ENCODE measurements around the gene MYL12B. TPM values are rescaled to one million over a fixed set of nuclear protein-coding genes. Genes with fewer than 3 reads are reported as not detected.
"Not testable (repeated sequence)": the region's sequence is repeated elsewhere in the genome, so short reads cannot be mapped to it uniquely, and the experiment has no call there.

The MYL12B gene
- total RNA-seq, 1 experiment from 2014 or later = 420 TPM

GRCh38 chr18:3219631-3220335 is 42.1 kb upstream of the MYL12B start, which contains the start of gene MYOM1:
Gene MYOM1, minus strand, starts transcription at chr18:3219968. Its CDS starts 4,745 bp downstream, at chr18:3215223.
- intact Hi-C loops (cut with micrococcal nuclease; ENCODE audit: unreplicated experiment) (loop anchor here (10.0 kb wide), 1 partner anchor 175 kb away; no protein-coding TSS in a partner anchor), in situ Hi-C loops (cut with HindIII; ENCODE audit: low pct_unique_long_range_greater_than_20kb, low sequenced_read_pairs) (no loop called here)
- H3K9me3 ChIP-seq (ENCODE audit: control insufficient read depth, insufficient read depth, low read depth, low read length) = no peaks in the 10 kb centered on the region
- POLR2A ChIA-PET = interaction anchor here (0.6 kb wide), 2 partner anchors 54 to 306 kb away, joined by 3 to 12 read pairs; no protein-coding TSS in a partner anchor
- no peak for ATAC-seq
- H3K27ac ChIP-seq (ENCODE audit: low read length) = no peak within 1 kb of the TSS
- CTCF ChIA-PET = no interaction called here
- H3K27me3 ChIP-seq (ENCODE audit: control insufficient read depth, insufficient read depth, low read length) = no peaks in the 10 kb centered on the region
- no peak for DNase-seq (ENCODE audit: low read depth, low spot score)
- H3K4me3 ChIP-seq (ENCODE audit: low read depth in 2 of 2, low read length in 2 of 2) = no peak within 1 kb of the TSS
- TF ChIP-seq TCF7L2 (IDR thresholded peaks at IDR 0.05; ENCODE audit: low read depth, low read length) = no peak
- no peak for TF ChIP-seq SIN3A (IDR thresholded peaks at IDR 0.05; ENCODE audit: borderline replicate concordance, insufficient read depth, low read depth, low read length)
- TF ChIP-seq POLR2AphosphoS5 (IDR thresholded peaks at IDR 0.05; ENCODE audit: low read depth, low read length) = no peak
- TF ChIP-seq CTCF (IDR thresholded peaks at IDR 0.05) = no peak
- no peak for TF ChIP-seq REST (IDR thresholded peaks at IDR 0.05; ENCODE audit: insufficient read depth in 1 of 2, low read depth in 2 of 2, low read length in 1 of 2)
- no TSS peak for BruUV-seq (replicated peaks)
- H3K36me3 ChIP-seq (ENCODE audit: control insufficient read depth, insufficient read depth, low read length) = no peaks in the 10 kb centered on the region
- H3K4me1 ChIP-seq (ENCODE audit: control insufficient read depth, insufficient read depth, low read length) = no peaks in the 10 kb centered on the region

GRCh38 chr18:3220868-3221267 is 41.1 kb upstream of the MYL12B start:
- H3K9me3 ChIP-seq (ENCODE audit: control insufficient read depth, insufficient read depth, low read depth, low read length); intact Hi-C loops (cut with micrococcal nuclease; ENCODE audit: unreplicated experiment); H3K36me3 ChIP-seq (ENCODE audit: control insufficient read depth, insufficient read depth, low read length); ATAC-seq; in situ Hi-C loops (cut with HindIII; ENCODE audit: low pct_unique_long_range_greater_than_20kb, low sequenced_read_pairs); CTCF ChIA-PET; H3K27me3 ChIP-seq (ENCODE audit: control insufficient read depth, insufficient read depth, low read length); DNase-seq (ENCODE audit: low read depth, low spot score); POLR2A ChIA-PET; H3K4me1 ChIP-seq (ENCODE audit: control insufficient read depth, insufficient read depth, low read length); BruUV-seq (replicated peaks); H3K27ac ChIP-seq (ENCODE audit: low read length); H3K4me3 ChIP-seq (ENCODE audit: low read depth in 2 of 2, low read length in 2 of 2): not testable (repeated sequence)

- CTCF ChIA-PET = no interaction called here
- H3K27me3 ChIP-seq (ENCODE audit: control insufficient read depth, insufficient read depth, low read length) = no peaks in the 10 kb centered on the region
- in situ Hi-C loops (cut with HindIII; ENCODE audit: low pct_unique_long_range_greater_than_20kb, low sequenced_read_pairs) = no loop called here
Measured at GRCh38 chr18:3221496-3221895, 40.4 kb upstream of the MYL12B start.

More at GRCh38 chr18:3221496-3221895, 40.4 kb upstream of the MYL12B start:
- no peak for DNase-seq (ENCODE audit: low read depth, low spot score)
- H3K27ac ChIP-seq (ENCODE audit: low read length) = no peak overlapping the region
- H3K36me3 ChIP-seq (ENCODE audit: control insufficient read depth, insufficient read depth, low read length) = no peaks in the 10 kb centered on the region
- POLR2A ChIA-PET = no interaction called here
- TF ChIP-seq SIN3A (IDR thresholded peaks at IDR 0.05; ENCODE audit: borderline replicate concordance, insufficient read depth, low read depth, low read length) (no peak), TCF7L2 (IDR thresholded peaks at IDR 0.05; ENCODE audit: low read depth, low read length) (no peak), POLR2AphosphoS5 (IDR thresholded peaks at IDR 0.05; ENCODE audit: low read depth, low read length) (no peak), CTCF (IDR thresholded peaks at IDR 0.05) (no peak), REST (IDR thresholded peaks at IDR 0.05; ENCODE audit: insufficient read depth in 1 of 2, low read depth in 2 of 2, low read length in 1 of 2) (no peak)
- ATAC-seq = no peak
- H3K4me3 ChIP-seq (ENCODE audit: low read depth in 2 of 2, low read length in 2 of 2) = no peak overlapping the region
- no peaks in the 10 kb centered on the region for H3K9me3 ChIP-seq (ENCODE audit: control insufficient read depth, insufficient read depth, low read depth, low read length)
- H3K4me1 ChIP-seq (ENCODE audit: control insufficient read depth, insufficient read depth, low read length) = no peaks in the 10 kb centered on the region
- no TSS peak for BruUV-seq (replicated peaks)
- intact Hi-C loops (cut with micrococcal nuclease; ENCODE audit: unreplicated experiment) = no loop called here

Data from Panc1 (cell line).